Endothelial cell of umbilical vein (primary cell): ENCODE data around the gene TRAF3IP1.

Experiments used
- CTCF ChIP-seq, 2 donors: IDR thresholded peaks; 1 replicate in 1 of 2; 2 replicates in 1 of 2; pipeline ENCODE4 v1.5.1; 2011; ENCODE audit warnings: low read length in 2 of 2, mild to moderate bottlenecking in 2 of 2, moderate library complexity in 2 of 2, control low read depth in 1 of 2, inconsistent platforms in 1 of 2, low read depth in 1 of 2; ENCODE audit not compliant: insufficient read depth in 1 of 2; ENCODE audit errors: extremely low read depth in 1 of 2
- POLR2AphosphoS5 ChIP-seq: IDR thresholded peaks from 2 replicates; pipeline ENCODE4 v1.6.1; 2012; ENCODE audit warnings: low read depth, mild to moderate bottlenecking, control low read depth, low read length, moderate library complexity; ENCODE audit not compliant: insufficient read depth

DNA sequence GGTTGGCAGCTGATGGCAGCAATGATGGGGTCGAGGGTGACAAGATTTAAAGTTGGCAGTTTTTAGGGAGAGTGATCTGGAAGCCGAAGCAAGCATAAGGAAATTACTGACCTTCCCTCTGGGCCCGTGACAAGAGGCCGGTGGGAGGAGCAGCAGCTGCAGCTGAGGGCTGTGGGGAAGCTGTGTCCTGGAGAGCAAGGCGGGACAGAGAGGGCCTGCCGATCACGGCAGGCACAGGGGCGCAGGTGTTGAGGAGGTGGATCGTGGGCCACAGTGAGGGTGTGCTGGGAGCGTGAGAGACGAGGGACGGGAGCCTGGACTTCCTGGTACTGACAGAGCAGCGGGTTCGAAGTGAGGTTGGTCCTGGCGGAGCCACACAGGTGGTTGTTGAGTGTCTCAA lies 31.0 kb downstream of the TRAF3IP1 start:
- TF ChIP-seq CTCF (IDR thresholded peaks at IDR 0.05; ENCODE audit: extremely low read depth in 1 of 2, insufficient read depth in 1 of 2, low read depth in 1 of 2, low read length in 2 of 2) (no peak), POLR2AphosphoS5 (no peak)
